K562 (cell line): ENCODE results near the gene PSD4. TPM values are rescaled to one million over a fixed set of nuclear protein-coding genes. Genes with fewer than 3 reads are reported as not detected.

Experiments used
- ATAC-seq: fragments of 200-7000 bp; cut with Tn5 transposase; 3 replicates; pipeline ENCODE4 v1.9.1; 2020; ENCODE audit warnings: moderate library complexity
- BruUV-seq: library from RNA; stranded (reverse); fragments of 400-500 nt; replicated peaks from 2 replicates; lab custom pipeline; 2021; lab: Mats Ljungman, UMichigan
- CTCF ChIA-PET: fragments of 300-600 bp; formaldehyde crosslinking; extraction: SDS; loops from one replicate; lab custom pipeline; 2021; ENCODE audit warnings: low intra/inter-chr PET ratio; lab: Yijun Ruan, JAX
- POLR2A ChIA-PET: fragments of 300-600, 350-650 bp; sonication (Branson Sonifier 250); formaldehyde crosslinking; extraction: SDS; loops from one replicate; lab custom pipeline; 2021; ENCODE audit warnings: antibody characterized with exemption, inconsistent platforms; lab: Yijun Ruan, JAX
- DNase-seq, 4 experiments: peaks; one replicate each; pipeline versions ENCODE4 v3.0.0 to v3.0.0-alpha.2; 2011 to 2018; ENCODE audit warnings: low spot score in 3 of 4, mixed read lengths in 3 of 4; ENCODE audit errors: extremely low read depth in 1 of 4
- FAIRE-seq: peaks from 2 replicates; lab custom pipeline; 2011; peaks lifted over from hg19 to GRCh38; lab: Jason Lieb, UNC
- H2AFZ ChIP-seq: 2 replicates; pipeline ENCODE4 v1.6.0; 2011; ENCODE audit warnings: low read depth, low read length, control low read depth, inconsistent platforms
- H3K27ac ChIP-seq: fragments of 200-600 bp; 3 replicates; pipeline ENCODE4 v1.8.0; 2011; ENCODE audit warnings: low read depth, mild to moderate bottlenecking, control low read depth, inconsistent platforms, low read length, moderate library complexity, mixed read lengths; ENCODE audit errors: extremely low read depth
- H3K27me3 ChIP-seq, 2 experiments: fragments of 300-600 bp in 1 of 2; 2 replicates in 1 of 2; 3 replicates in 1 of 2; pipeline versions ENCODE4 v1.6.0 to v1.8.0; 2011; ENCODE audit warnings: inconsistent platforms in 2 of 2, low read length in 2 of 2, mild to moderate bottlenecking in 1 of 2, mixed read lengths in 1 of 2, moderate library complexity in 1 of 2; ENCODE audit not compliant: control insufficient read depth in 2 of 2, insufficient read depth in 2 of 2
- H3K36me3 ChIP-seq: fragments of 300-600 bp; 3 replicates; pipeline ENCODE4 v1.8.0; 2011; ENCODE audit warnings: mild to moderate bottlenecking, low read length, inconsistent platforms; ENCODE audit not compliant: control insufficient read depth, insufficient read depth
- H3K4me1 ChIP-seq, 2 experiments: fragments of 200-600 bp in 1 of 2; replicated peaks in 1 of 2; 2 replicates in 1 of 2; 3 replicates in 1 of 2; pipeline versions ENCODE4 v1.5.1 to v1.8.0; 2011; ENCODE audit warnings: inconsistent platforms in 2 of 2, low read length in 2 of 2, mild to moderate bottlenecking in 1 of 2, mixed read lengths in 1 of 2, moderate library complexity in 1 of 2; ENCODE audit not compliant: control insufficient read depth in 2 of 2, insufficient read depth in 2 of 2
- H3K4me2 ChIP-seq: 2 replicates; pipeline ENCODE4 v1.6.1; 2011; ENCODE audit warnings: low read length, control low read depth, inconsistent platforms, mixed read lengths; ENCODE audit not compliant: insufficient read depth
- H3K4me3 ChIP-seq: fragments of 200-600 bp; sonication (generic), shearing (Covaris generic); 2 replicates; pipeline ENCODE4 v1.5.1; 2016; ENCODE audit warnings: control low read depth, inconsistent platforms
- H3K79me2 ChIP-seq: fragments of 200-600 bp; 3 replicates; pipeline ENCODE4 v1.8.0; 2011; ENCODE audit warnings: low read length, inconsistent platforms; ENCODE audit not compliant: control insufficient read depth, insufficient read depth
- H3K9ac ChIP-seq, 2 experiments: 2 replicates each; pipeline versions ENCODE4 v1.6.0 to v1.6.1; 2011; ENCODE audit warnings: low read depth in 2 of 2, low read length in 2 of 2, control low read depth in 1 of 2, inconsistent platforms in 1 of 2, mild to moderate bottlenecking in 1 of 2, mixed read lengths in 1 of 2; ENCODE audit not compliant: insufficient read depth in 1 of 2
- H3K9me1 ChIP-seq: one replicate; pipeline ENCODE4 v1.6.0; 2011; ENCODE audit warnings: inconsistent platforms, mild to moderate bottlenecking, low read length, moderate library complexity; ENCODE audit not compliant: control insufficient read depth, insufficient read depth
- H3K9me3 ChIP-seq: replicated peaks from 2 replicates; pipeline ENCODE4 v1.5.1; 2011; ENCODE audit warnings: low read depth, low read length, inconsistent platforms; ENCODE audit not compliant: control insufficient read depth, insufficient read depth
- H4K20me1 ChIP-seq: replicated peaks from 2 replicates; pipeline ENCODE4 v1.6.1; 2011; ENCODE audit warnings: low read length, inconsistent platforms, mixed read lengths; ENCODE audit not compliant: control insufficient read depth, insufficient read depth
- BDP1 ChIP-seq: IDR thresholded peaks from 3 replicates; pipeline ENCODE4 v1.6.1; 2011; ENCODE audit not compliant: insufficient read length, insufficient read depth
- CSDE1 ChIP-seq, 2 experiments: fragments of 450-650 bp; IDR thresholded peaks; 2 replicates each; pipeline ENCODE4 v1.6.1; 2016; ENCODE audit warnings: mild to moderate bottlenecking in 1 of 2
- CTBP1 ChIP-seq: fragments of 450-650 bp; IDR thresholded peaks from 2 replicates; pipeline ENCODE4 v1.6.1; 2016; ENCODE audit warnings: borderline replicate concordance
- HDAC3 ChIP-seq: fragments of 450-650 bp; IDR thresholded peaks from 2 replicates; pipeline ENCODE4 v1.6.1; 2018; ENCODE audit warnings: borderline replicate concordance, mild to moderate bottlenecking, moderate library complexity; ENCODE audit not compliant: partially characterized antibody
- LARP7 ChIP-seq: fragments of 450-650 bp; IDR thresholded peaks from 2 replicates; pipeline ENCODE4 v1.6.1; 2016
- MYNN ChIP-seq, 2 experiments: sonication (generic); formaldehyde crosslinking in 1 of 2; IDR thresholded peaks; 2 replicates each; pipeline versions ENCODE4 v1.5.0 to v1.6.1; 2016 to 2020; ENCODE audit warnings: antibody characterized with exemption in 1 of 2, missing genetic modification reagents in 1 of 2
- NR2C1 ChIP-seq, 2 experiments: fragments of 450-650 bp; IDR thresholded peaks; 2 replicates each; pipeline ENCODE4 v1.6.1; 2017; ENCODE audit warnings: mild to moderate bottlenecking in 2 of 2, antibody characterized with exemption in 1 of 2, inconsistent platforms in 1 of 2, missing compliant biosample characterization in 1 of 2, missing genetic modification characterization in 1 of 2
- NUFIP1 ChIP-seq: fragments of 450-650 bp; IDR thresholded peaks from 2 replicates; pipeline ENCODE4 v1.6.1; 2018; ENCODE audit not compliant: partially characterized antibody
- PYGO2 ChIP-seq: fragments of 450-650 bp; IDR thresholded peaks from 2 replicates; pipeline ENCODE4 v1.6.1; 2016; ENCODE audit warnings: mild to moderate bottlenecking, missing genetic modification characterization, moderate library complexity, missing compliant biosample characterization
- SIX5 ChIP-seq, 2 experiments: IDR thresholded peaks; 2 replicates each; pipeline ENCODE4 v1.6.1; 2011; ENCODE audit warnings: low read length in 2 of 2, borderline replicate concordance in 1 of 2, low read depth in 1 of 2, mild to moderate bottlenecking in 1 of 2, moderate library complexity in 1 of 2; ENCODE audit not compliant: insufficient read depth in 1 of 2
- SRF ChIP-seq, 2 experiments: fragments of 250-450, 450-650 bp in 1 of 2; sonication (Bioruptor Pico) in 1 of 2; sonication (generic) in 1 of 2; formaldehyde crosslinking; IDR thresholded peaks; 2 replicates each; pipeline versions ENCODE4 v1.5.0 to v1.5.1; 2020 to 2022; ENCODE audit warnings: mild to moderate bottlenecking in 1 of 2, missing genetic modification reagents in 1 of 2
- TARDBP ChIP-seq: fragments of 450-650 bp; IDR thresholded peaks from 2 replicates; pipeline ENCODE4 v1.6.1; 2016
- TOE1 ChIP-seq, 2 experiments: fragments of 450-650 bp in 1 of 2; sonication (generic) in 1 of 2; formaldehyde crosslinking in 1 of 2; IDR thresholded peaks; 2 replicates each; pipeline versions ENCODE4 v1.7.1 to v1.8.0; 2016 to 2022; ENCODE audit warnings: borderline replicate concordance in 2 of 2, mild to moderate bottlenecking in 2 of 2, antibody characterized with exemption in 1 of 2, inconsistent platforms in 1 of 2, low read depth in 1 of 2, missing genetic modification reagents in 1 of 2, moderate library complexity in 1 of 2
- ZNF12 ChIP-seq: sonication (generic); formaldehyde crosslinking; IDR thresholded peaks from 2 replicates; pipeline ENCODE4 v1.4.0; 2020; ENCODE audit warnings: mild to moderate bottlenecking, missing genetic modification reagents
- ZNF232 ChIP-seq: sonication (generic); formaldehyde crosslinking; IDR thresholded peaks from 2 replicates; pipeline ENCODE4 v1.8.0; 2022; ENCODE audit warnings: mild to moderate bottlenecking, missing genetic modification reagents
- ZNF695 ChIP-seq: fragments of 450-650 bp; formaldehyde crosslinking; IDR thresholded peaks from 2 replicates; pipeline ENCODE4 v1.4.0; 2020; ENCODE audit warnings: mild to moderate bottlenecking, moderate library complexity
- WGBS: fragments of 100-300 bp; shearing (Covaris generic); methylation state at CpG from one replicate; pipeline ENCODE4 v1.1.6; 2016; ENCODE audit warnings: low coverage, mixed read lengths; ENCODE audit not compliant: insufficient coverage; ENCODE audit errors: missing lambda C conversion rate; 5-methylcytosine and 5-hydroxymethylcytosine counted together
- in situ Hi-C: fragments of 300-500 bp; cut with MboI; formaldehyde crosslinking; loops from 4 replicates; pipeline ENCODE4 v1.15.0; 2018; ENCODE audit warnings: inconsistent platforms, mixed read lengths
- intact Hi-C: fragments of 100-400 bp; cut with micrococcal nuclease; formaldehyde crosslinking; loops from 2 replicates; pipeline ENCODE4 v1.14.2; 2022
- polyA plus RNA-seq, 8 experiments: library from polyadenylated mRNA; depleted of rRNA in 4 of 8; stranded (reverse) in 5 of 8; unstranded in 3 of 8; fragments of >200 nt; fragmentation: Nextera tagmentation in 2 of 8; fragmentation: Illumina TruSeq in 1 of 8; extraction: Ambion mirVana in 2 of 8; extraction: Trizol in 1 of 8; gene quantifications; 2 replicates each; pipeline versions ENCODE4 v1.2.1 to v1.2.3, GENCODE V29; 2011 to 2014; ENCODE audit warnings: inconsistent platforms in 1 of 8, missing spikeins in 1 of 8
- total RNA-seq, 7 experiments: library from RNA; depleted of rRNA in 6 of 7; stranded (reverse); fragments of >200 nt in 6 of 7; fragmentation: Illumina TruSeq in 2 of 7; extraction: Trizol in 2 of 7; gene quantifications; 2 replicates each; pipeline versions ENCODE4 v1.2.1 to v1.2.3, GENCODE V29; 2011 to 2021; ENCODE audit warnings: low replicate concordance in 1 of 7
- TF ChIP-seq, protein P1 (sequence below): sonication (generic); formaldehyde crosslinking; IDR thresholded peaks from 2 replicates; pipeline ENCODE4 v1.8.1; 2023; ENCODE audit warnings: mild to moderate bottlenecking, missing genetic modification reagents
- TF ChIP-seq, protein P2 (sequence below): sonication (generic); formaldehyde crosslinking; IDR thresholded peaks from 2 replicates; pipeline ENCODE4 v1.5.0; 2020; ENCODE audit warnings: missing genetic modification reagents

PSD4 gene
- total and polyA plus RNA-seq, 9 of the 15 experiments (the other 6 are each of a cell fraction or from before 2014, with no cell fraction given), result 0.46 to 54.0 (median 20.8) TPM

DNA sequence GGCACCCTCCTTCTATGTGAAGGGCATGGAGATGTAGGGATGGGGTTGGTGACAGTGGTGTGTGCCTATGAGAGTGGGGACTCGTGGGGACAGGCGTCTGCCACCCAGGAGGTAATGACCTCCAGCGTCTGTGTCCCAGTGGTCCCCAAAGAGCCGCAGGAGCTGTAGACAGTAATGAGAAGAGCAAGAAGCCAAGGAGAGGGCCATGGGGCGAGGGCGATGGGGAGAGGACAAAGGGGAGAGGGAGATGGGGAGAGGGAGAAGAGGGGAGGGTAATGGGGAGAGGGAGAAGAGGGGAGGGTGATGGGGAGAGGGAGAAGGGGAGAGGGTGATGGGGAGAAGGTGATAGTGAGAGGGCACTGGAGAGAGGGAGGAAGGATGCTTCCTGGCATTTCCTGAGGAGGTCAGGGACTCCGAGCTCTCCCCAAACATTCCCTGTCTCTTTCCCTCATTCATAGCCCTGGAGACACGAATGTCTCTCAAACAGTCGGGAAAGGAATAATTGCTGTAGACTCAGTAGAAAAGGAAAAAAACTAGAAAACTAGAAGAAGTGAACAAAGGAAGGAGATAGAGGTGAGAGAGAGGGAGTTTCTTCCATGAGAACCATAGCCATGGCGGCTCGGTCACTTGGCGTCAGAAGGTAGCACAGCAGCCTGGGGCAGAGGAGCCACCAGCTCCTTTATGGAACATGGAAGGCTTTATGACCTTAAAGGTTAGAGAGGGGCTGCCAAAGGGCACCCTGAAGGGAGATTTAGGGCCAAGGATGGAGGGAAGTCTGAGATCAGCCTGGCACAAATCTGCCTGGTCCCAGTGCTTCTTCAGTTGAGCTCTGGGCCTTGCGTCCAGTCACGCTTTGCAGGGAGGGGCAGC is 39.5 kb downstream of the PSD4 start:
- DNase-seq (no peak), FAIRE-seq (no peak), ATAC-seq (no peak)
- in situ Hi-C loops (no loop called here), intact Hi-C loops (no loop called here)
- no peak for TF ChIP-seq HDAC3
- no peak for TF ChIP-seq TOE1 (IDR thresholded peaks at IDR 0.05; ENCODE audit: borderline replicate concordance)
- TF ChIP-seq TOE1 (CRISPR knock-in tag; IDR thresholded peaks at IDR 0.05; ENCODE audit: borderline replicate concordance, low read depth), result no peak
- no peak for TF ChIP-seq TARDBP
- TF ChIP-seq NUFIP1, result no peak
- no peak for TF ChIP-seq ZNF12 (CRISPR knock-in tag)
- no peak for TF ChIP-seq LARP7
- no peak for TF ChIP-seq MYNN (IDR thresholded peaks at IDR 0.05)
- TF ChIP-seq MYNN (CRISPR knock-in tag; IDR thresholded peaks at IDR 0.05), result no peak
- TF ChIP-seq SIX5 (IDR thresholded peaks at IDR 0.05; ENCODE audit: borderline replicate concordance in 1 of 2, insufficient read depth in 1 of 2, low read depth in 1 of 2, low read length in 2 of 2), result no peak
- TF ChIP-seq NR2C1 (IDR thresholded peaks at IDR 0.05), result no peak
- TF ChIP-seq NR2C1 (tag; IDR thresholded peaks at IDR 0.05), result no peak
- no peak for TF ChIP-seq PYGO2 (tag)
- TF ChIP-seq, protein P1, sequence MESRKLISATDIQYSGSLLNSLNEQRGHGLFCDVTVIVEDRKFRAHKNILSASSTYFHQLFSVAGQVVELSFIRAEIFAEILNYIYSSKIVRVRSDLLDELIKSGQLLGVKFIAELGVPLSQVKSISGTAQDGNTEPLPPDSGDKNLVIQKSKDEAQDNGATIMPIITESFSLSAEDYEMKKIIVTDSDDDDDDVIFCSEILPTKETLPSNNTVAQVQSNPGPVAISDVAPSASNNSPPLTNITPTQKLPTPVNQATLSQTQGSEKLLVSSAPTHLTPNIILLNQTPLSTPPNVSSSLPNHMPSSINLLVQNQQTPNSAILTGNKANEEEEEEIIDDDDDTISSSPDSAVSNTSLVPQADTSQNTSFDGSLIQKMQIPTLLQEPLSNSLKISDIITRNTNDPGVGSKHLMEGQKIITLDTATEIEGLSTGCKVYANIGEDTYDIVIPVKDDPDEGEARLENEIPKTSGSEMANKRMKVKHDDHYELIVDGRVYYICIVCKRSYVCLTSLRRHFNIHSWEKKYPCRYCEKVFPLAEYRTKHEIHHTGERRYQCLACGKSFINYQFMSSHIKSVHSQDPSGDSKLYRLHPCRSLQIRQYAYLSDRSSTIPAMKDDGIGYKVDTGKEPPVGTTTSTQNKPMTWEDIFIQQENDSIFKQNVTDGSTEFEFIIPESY (CRISPR knock-in tag), result no peak
- no peak for TF ChIP-seq CTBP1
- TF ChIP-seq, protein P2, sequence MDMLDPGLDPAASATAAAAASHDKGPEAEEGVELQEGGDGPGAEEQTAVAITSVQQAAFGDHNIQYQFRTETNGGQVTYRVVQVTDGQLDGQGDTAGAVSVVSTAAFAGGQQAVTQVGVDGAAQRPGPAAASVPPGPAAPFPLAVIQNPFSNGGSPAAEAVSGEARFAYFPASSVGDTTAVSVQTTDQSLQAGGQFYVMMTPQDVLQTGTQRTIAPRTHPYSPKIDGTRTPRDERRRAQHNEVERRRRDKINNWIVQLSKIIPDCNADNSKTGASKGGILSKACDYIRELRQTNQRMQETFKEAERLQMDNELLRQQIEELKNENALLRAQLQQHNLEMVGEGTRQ (CRISPR knock-in tag), result no peak
- TF ChIP-seq ZNF232 (CRISPR knock-in tag), result no peak
- no peak for TF ChIP-seq SRF (CRISPR knock-in tag; IDR thresholded peaks at IDR 0.05)
- TF ChIP-seq CSDE1 (IDR thresholded peaks at IDR 0.05), result no peak
- no peak for TF ChIP-seq ZNF695
- TF ChIP-seq BDP1, result no peak
- no peak overlapping the region for H3K4me2 ChIP-seq
- H4K20me1 ChIP-seq, result no peaks in the 10 kb centered on the region
- no peak overlapping the region for H3K4me3 ChIP-seq
- 43% methylated on average over 10 of the region's 14 CpGs for WGBS
- peaks cover 3 to 8% of the 10 kb centered on the region in 2 experiments; a peak in 4 of 5 replicates for H3K4me1 ChIP-seq
- ChIA-PET POLR2A (no interaction called here), CTCF (interaction anchor here (1.2 kb wide), 1 partner anchor 9 kb away, joined by 4 read pairs; no protein-coding TSS in a partner anchor)
- H3K9me3 ChIP-seq, result no peaks in the 10 kb centered on the region
- H3K9me1 ChIP-seq, result no peaks in the 10 kb centered on the region
- no peak overlapping the region for H2AFZ ChIP-seq
- H3K27me3 ChIP-seq, result peaks cover 0 to 4% of the 10 kb centered on the region in 2 experiments; a peak in 2 of 5 replicates
- no peak overlapping the region for H3K27ac ChIP-seq
- H3K9ac ChIP-seq, result no peak overlapping the region
- no peaks in the 10 kb centered on the region for H3K79me2 ChIP-seq
- H3K36me3 ChIP-seq, result no peaks in the 10 kb centered on the region
- no TSS peak for BruUV-seq
